Heart left ventricle (tissue), 13 donors: ENCODE results near the gene OLAH.

Source experiments
- POLR2A ChIP-seq, 2 donors: fragments of 450-650 bp; IDR thresholded peaks; one replicate each; pipeline ENCODE4 v1.6.1; 2017; ENCODE audit warnings: antibody characterized with exemption in 2 of 2, mild to moderate bottlenecking in 2 of 2, moderate library complexity in 2 of 2
- TF ChIP-seq, protein P1 (sequence below), 12 donors: fragments of 200-600 bp; sonication (generic) in 4 of 12; IDR thresholded peaks; one replicate each; pipeline versions ENCODE4 v1.5.0 to v1.8.0; 2018 to 2022; ENCODE audit warnings: antibody characterized with exemption in 12 of 12, mild to moderate bottlenecking in 5 of 12
- donor health status: ischemic (EF 13 %, LVEDD 7.1; RV severe dilation, severe dysfunction).
- donor health status: DM: no; HTN: yes; CAD: no.
- donor health status: DM: no; HTN: no; CAD: no.
- donor health status: ischemic (EF 25% LVEDD 6.9; RV normal size, moderate dysfunction).
- donor health status: ischemic (EF 25% LVEDD 5.7; RV mildly dilated, moderate dysfunction).
- donor health status: ischemic (EF 35%, LVEDD 5.7; RV mildly dilated, moderate dysfunction).
- donor health status: nonischemic (EF 11% LVEDD 7.7; RV severe dilation, severe dysfunction).
- donor health status: DM: yes; HTN: yes; CAD: no.
- donor health status: PGD.
- donor health status: ischemic (EF 29% LVEDD 5.4; RV normal size, mild dysfunction).
- donor health status: nonischemic (EF 23%, LVEDD 6.1; RV moderate dilation, normal function).

GRCh38 chr10:15046626-15047025, 2.9 kb downstream of the OLAH start:
- TF ChIP-seq, protein P1, sequence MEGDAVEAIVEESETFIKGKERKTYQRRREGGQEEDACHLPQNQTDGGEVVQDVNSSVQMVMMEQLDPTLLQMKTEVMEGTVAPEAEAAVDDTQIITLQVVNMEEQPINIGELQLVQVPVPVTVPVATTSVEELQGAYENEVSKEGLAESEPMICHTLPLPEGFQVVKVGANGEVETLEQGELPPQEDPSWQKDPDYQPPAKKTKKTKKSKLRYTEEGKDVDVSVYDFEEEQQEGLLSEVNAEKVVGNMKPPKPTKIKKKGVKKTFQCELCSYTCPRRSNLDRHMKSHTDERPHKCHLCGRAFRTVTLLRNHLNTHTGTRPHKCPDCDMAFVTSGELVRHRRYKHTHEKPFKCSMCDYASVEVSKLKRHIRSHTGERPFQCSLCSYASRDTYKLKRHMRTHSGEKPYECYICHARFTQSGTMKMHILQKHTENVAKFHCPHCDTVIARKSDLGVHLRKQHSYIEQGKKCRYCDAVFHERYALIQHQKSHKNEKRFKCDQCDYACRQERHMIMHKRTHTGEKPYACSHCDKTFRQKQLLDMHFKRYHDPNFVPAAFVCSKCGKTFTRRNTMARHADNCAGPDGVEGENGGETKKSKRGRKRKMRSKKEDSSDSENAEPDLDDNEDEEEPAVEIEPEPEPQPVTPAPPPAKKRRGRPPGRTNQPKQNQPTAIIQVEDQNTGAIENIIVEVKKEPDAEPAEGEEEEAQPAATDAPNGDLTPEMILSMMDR (IDR thresholded peaks at IDR 0.05): no peak
- no peak for TF ChIP-seq POLR2A (IDR thresholded peaks at IDR 0.05)
